SU-DHL-6 (cell line): ENCODE data around the gene GPN2.

ENCODE experiments used
- CTCF ChIP-seq: fragments of 200-600 bp; sonication (generic); IDR thresholded peaks from one replicate; pipeline ENCODE4 v1.5.1; 2017; ENCODE audit warnings: antibody characterized with exemption, mild to moderate bottlenecking, low read length, moderate library complexity; ENCODE audit not compliant: insufficient read depth, poor library complexity, severe bottlenecking
- EZH2phosphoT487 ChIP-seq: fragments of 200-600 bp; sonication (generic), shearing (Covaris generic); conservative IDR thresholded peaks from 2 replicates; pipeline ENCODE4 v1.6.1; 2018; ENCODE audit warnings: mild to moderate bottlenecking, antibody characterized with exemption, low read length, moderate library complexity, mixed read lengths

GRCh38 chr1:26861889-26862378, 28.1 kb downstream of the GPN2 start:
- TF ChIP-seq CTCF (no peak), EZH2phosphoT487 (no peak)
